Measurements from ENCODE around the gene MYT1.

DNA sequence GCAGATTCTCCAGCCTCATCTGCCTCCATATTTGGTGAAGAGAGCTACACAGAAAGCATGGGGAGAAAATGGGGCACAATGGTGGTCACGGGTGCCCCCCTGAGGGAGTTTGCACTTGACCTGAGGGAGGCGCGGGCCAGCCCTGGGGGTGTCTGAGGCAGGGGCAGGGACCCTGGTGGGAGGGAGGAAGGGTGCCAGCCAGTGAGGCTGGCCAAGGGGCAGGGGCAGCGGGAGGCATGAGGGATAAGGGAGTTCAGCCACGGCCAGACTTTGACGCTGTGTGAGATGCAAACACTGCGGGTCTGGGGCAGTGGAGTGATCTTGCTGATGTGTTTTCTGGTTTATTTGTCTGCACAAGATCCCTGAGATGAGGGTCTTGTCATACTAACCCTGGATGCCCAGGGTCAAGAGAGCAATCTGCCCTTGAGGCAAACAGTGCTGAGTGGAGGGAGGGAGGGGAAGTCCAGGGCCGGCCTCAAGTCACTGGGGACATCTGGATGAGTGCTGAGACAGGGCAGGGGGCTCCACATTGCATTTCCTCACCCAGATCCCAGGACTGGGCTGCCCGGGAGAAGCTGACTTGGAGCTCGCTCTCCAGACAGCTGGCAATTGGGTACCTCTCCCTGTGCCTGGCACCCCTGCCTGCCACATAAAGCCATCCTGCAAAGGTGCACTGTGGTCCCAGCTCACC, 82.5 kb downstream of the MYT1 start:
- TF ChIP-seq POLR2A (IDR thresholded peaks at IDR 0.05; ENCODE audit: low read depth) = no peak
- TF ChIP-seq, protein P1, sequence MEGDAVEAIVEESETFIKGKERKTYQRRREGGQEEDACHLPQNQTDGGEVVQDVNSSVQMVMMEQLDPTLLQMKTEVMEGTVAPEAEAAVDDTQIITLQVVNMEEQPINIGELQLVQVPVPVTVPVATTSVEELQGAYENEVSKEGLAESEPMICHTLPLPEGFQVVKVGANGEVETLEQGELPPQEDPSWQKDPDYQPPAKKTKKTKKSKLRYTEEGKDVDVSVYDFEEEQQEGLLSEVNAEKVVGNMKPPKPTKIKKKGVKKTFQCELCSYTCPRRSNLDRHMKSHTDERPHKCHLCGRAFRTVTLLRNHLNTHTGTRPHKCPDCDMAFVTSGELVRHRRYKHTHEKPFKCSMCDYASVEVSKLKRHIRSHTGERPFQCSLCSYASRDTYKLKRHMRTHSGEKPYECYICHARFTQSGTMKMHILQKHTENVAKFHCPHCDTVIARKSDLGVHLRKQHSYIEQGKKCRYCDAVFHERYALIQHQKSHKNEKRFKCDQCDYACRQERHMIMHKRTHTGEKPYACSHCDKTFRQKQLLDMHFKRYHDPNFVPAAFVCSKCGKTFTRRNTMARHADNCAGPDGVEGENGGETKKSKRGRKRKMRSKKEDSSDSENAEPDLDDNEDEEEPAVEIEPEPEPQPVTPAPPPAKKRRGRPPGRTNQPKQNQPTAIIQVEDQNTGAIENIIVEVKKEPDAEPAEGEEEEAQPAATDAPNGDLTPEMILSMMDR (IDR thresholded peaks at IDR 0.05) = no peak
